ENCODE measurements around the gene GALNT17.

- TF ChIP-seq POLR2A (IDR thresholded peaks at IDR 0.05) (no peak), CTCF (IDR thresholded peaks at IDR 0.05) (no peak)
These were observed 217.9 kb downstream of the GALNT17 start for GRCh38 chr7:71349682-71350481.
